GM12875 (cell line): ENCODE measurements around the gene CDH13.

Experiments used
- H3K4me3 ChIP-seq: one replicate; pipeline ENCODE4 v1.5.1; 2011; ENCODE audit warnings: low read depth, low read length, control low read depth
- CTCF ChIP-seq: IDR thresholded peaks from 2 replicates; pipeline ENCODE4 v1.5.1; 2011; ENCODE audit warnings: low read depth, mild to moderate bottlenecking, control low read depth, inconsistent platforms, low read length, moderate library complexity, borderline replicate concordance; ENCODE audit not compliant: insufficient read depth

CDH13 gene

GRCh38 chr16:83669456-83669855 lies 1042.7 kb downstream of the CDH13 start:
- no peak for TF ChIP-seq CTCF
- no peak overlapping the region for H3K4me3 ChIP-seq

GRCh38 chr16:83674931-83675535 lies 1048.3 kb downstream of the CDH13 start:
- no peak overlapping the region for H3K4me3 ChIP-seq
- no peak for TF ChIP-seq CTCF

- TF ChIP-seq CTCF, result no peak
- no peak overlapping the region for H3K4me3 ChIP-seq
These were observed 1049.3 kb downstream of the CDH13 start for GRCh38 chr16:83676086-83676485.

- H3K4me3 ChIP-seq, result no peak overlapping the region
- no peak for TF ChIP-seq CTCF
These were observed 1054.2 kb downstream of the CDH13 start for GRCh38 chr16:83680980-83681379.

GRCh38 chr16:83681381-83681956 lies 1054.7 kb downstream of the CDH13 start:
- no peak for TF ChIP-seq CTCF
- H3K4me3 ChIP-seq, result no peak overlapping the region

- TF ChIP-seq CTCF, result no peak
- H3K4me3 ChIP-seq, result no peak overlapping the region
These were observed 1055.5 kb downstream of the CDH13 start for GRCh38 chr16:83682116-83682867.

GRCh38 chr16:83682868-83683235 lies 1056.1 kb downstream of the CDH13 start:
- TF ChIP-seq CTCF, result no peak
- H3K4me3 ChIP-seq, result no peak overlapping the region
